ENCODE data around the gene TEP1. TPM values are rescaled to one million over a fixed set of nuclear protein-coding genes. Genes with fewer than 3 reads are reported as not detected.
"Not testable (repeated sequence)": the region's sequence is repeated elsewhere in the genome, so short reads cannot be mapped to it uniquely, and the experiment has no call there.

The TEP1 gene
- 37.1 TPM for total RNA-seq
- long read RNA-seq, partial matches to known transcripts = 10 of 15 reads
- long read RNA-seq, other reads (novel, unspliced or antisense) = 5 of 15 reads

- peak; percentile 96 for DNase-seq (ENCODE audit: low spot score)
Measured at GRCh38 chr14:20412876-20413743, at the start of gene TEP1. Gene TEP1, minus strand, starts transcription at chr14:20413501. Its CDS starts 5,062 bp downstream, at chr14:20408439.

GRCh38 chr14:20461225-20462141 is 48.2 kb upstream of the TEP1 start, which contains the start of gene PIP4P1:
Gene PIP4P1, minus strand, starts transcription at chr14:20461434. Its CDS starts 109 bp downstream, at chr14:20461325.
- DNase-seq (ENCODE audit: low spot score) = peak; percentile 99

DNA sequence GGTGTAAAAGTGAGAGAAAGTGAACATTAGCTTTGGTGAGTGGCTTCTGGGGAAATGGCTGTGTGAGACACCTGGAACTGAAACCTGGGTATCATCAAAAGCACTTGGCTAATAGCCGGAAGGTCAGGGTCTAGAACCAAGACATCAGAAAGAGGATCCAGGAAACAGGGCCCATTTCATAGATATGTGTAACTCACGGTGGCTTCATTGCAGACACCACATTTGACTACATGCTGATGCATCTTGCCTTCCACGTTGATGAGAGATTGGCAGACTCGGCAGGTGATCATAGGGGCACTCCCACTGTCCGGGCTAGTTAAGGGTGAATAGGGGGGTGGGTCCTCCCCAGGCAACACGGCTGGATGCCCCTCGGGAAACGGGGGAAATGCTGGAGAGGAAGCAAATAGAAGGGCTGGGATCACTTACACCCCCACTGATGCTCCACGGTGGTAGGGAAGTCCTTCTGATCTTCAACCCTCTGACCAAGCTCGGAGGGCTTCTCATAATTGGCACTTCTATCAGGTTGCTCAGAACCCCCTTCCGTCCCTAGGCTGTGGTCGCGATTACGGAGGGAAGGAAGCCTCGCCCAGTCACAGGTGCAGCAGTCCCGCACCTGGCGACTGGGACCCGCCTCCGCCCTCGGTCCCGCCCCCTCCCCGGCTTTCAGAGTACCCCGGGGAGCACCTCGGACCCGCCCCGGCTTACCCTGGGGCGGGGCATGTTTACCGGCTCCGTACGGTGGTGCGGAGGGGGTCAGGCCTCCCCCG is 47.3 kb upstream of the TEP1 start:
- DNase-seq (ENCODE audit: low spot score) = no peak

DNA sequence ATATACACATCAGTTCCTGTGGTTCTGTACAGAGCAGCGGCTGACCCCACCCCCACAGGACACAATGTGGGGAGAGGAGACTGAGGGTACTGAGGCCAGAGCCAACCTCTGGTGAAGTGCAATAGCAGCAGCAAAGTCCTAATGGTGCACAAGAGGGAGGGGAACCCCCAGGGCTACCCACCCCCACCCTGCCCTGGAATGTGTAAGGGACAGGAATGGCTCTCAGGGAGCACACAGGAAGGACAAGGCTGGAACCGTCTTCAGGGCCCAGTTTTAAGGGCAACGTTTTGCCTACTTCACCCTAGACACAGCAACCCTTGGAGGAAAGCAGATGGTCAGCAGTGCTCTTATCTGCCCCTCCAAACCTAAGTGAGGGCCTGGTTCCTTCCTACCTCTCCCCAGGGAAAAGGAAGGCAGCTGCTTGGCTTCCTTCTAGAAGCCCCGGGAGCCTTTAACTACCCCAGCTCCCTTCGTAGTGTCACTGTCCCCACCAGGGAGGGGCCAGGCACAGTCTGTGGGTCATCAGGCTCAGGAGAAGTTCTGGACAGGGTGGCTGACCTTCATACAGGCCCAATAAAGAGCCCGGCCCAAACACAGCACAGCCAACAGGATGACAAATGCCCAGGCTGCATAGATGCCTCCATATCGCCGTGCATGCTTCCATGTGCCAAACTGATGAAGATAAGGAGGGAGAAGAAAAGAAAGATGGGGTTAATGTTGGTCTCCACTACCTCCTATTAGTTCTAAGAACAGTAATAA is 44.9 kb upstream of the TEP1 start:
- DNase-seq (ENCODE audit: low spot score) = no peak

- DNase-seq (ENCODE audit: low spot score) = no peak
Measured at GRCh38 chr14:20456971-20457370, 43.7 kb upstream of the TEP1 start.

- DNase-seq (ENCODE audit: low spot score) = no peak
Measured at GRCh38 chr14:20455355-20456300, 42.3 kb upstream of the TEP1 start.

- peak; percentile 99 for DNase-seq (ENCODE audit: low spot score)
Measured at GRCh38 chr14:20454516-20455354, 41.4 kb upstream of the TEP1 start, which contains the start of the genes APEX1 and OSGEP. Gene APEX1, plus strand, starts transcription at chr14:20455226. Its CDS starts 420 bp downstream, at chr14:20455646. Gene OSGEP, minus strand, starts transcription at chr14:20454812. Its CDS starts 129 bp downstream, at chr14:20454683.

DNA sequence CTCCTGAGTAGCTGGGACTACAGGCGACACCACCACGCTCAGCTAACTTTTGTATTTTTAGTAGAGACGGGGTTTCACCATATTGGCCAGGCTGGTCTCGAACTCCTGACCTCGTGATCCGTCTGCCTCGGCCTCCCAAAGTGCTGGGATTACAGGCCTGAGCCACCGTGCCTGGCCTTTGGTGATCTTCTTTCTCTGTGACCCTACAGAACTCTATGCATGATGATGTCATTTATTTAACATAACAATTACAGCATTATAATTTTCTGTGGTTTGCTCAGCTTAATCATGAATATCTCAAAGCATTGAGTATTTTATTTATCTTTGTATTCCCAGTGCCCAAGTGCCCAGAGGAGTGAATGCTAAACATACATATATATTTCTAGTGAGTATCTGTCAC is 39.5 kb upstream of the TEP1 start:
- not testable (repeated sequence) for DNase-seq (ENCODE audit: low spot score)

GRCh38 chr14:20446889-20447288 is 33.6 kb upstream of the TEP1 start:
- no peak for DNase-seq (ENCODE audit: low spot score)

GRCh38 chr14:20443650-20444049 is 30.3 kb upstream of the TEP1 start:
- DNase-seq (ENCODE audit: low spot score) = not testable (repeated sequence)

GRCh38 chr14:20441461-20441860 is 28.2 kb upstream of the TEP1 start:
- no peak for DNase-seq (ENCODE audit: low spot score)

DNA sequence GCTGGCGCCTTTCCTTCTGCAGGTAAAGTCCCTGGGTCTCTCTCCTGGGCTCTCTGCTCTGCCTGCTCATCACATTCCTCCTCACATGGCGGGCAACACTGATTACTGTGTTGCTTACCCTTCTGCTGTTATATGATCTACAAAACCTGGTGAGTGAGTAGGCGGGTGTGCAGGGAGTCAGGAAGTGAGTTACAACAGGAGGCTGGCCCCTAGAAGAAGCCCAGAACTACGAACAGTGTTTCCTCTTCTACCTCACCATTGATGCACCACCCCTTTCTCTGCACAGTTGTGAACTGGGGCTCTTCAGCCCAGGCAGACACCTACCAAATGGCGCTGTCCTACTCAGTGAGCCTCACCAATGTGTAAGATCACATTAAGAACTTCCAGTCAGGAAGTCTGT is 27.6 kb upstream of the TEP1 start:
- no peak for DNase-seq (ENCODE audit: low spot score)

DNA sequence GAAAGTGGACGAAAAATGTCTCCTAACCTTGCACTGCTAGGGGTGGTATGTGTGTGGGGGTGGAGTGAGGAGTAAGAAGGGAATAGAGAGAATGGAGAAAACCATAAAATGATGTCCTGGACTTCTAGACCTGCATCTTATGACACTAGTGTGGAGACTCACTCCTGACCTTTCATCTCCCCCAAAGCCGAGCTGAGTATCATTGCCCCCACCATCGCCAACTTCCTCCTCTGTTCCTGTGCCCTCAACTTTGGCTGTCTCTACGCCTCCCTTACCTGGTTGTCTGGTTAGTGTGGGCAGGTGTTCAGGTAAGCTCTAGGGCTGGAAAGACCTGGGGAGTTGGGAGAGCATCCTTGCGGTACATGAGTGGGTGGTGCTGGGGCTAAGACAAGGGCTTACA is 27.2 kb upstream of the TEP1 start:
- no peak for DNase-seq (ENCODE audit: low spot score)

DNA sequence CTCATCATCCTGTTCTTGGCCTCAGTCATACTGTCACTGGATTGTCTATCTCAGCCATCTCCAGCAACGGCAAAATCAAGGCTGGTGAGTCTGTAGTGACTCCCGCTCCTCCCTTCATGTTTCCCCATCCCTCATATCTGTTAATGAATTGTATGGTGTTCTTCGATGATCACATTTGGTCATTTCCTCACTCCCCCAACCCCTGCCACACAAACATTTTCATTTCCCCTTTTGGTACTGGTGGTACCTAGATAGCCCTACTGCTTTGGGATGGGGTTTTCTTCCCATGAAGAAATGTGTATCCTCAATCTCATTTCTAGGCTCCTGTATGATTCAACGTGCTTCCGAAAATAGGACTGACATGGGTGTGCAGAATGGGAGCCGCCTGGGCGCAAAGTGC is 25.4 kb upstream of the TEP1 start:
- DNase-seq (ENCODE audit: low spot score) = no peak

- no peak for DNase-seq (ENCODE audit: low spot score)
Measured at GRCh38 chr14:20436363-20436755, 23.1 kb upstream of the TEP1 start.

DNA sequence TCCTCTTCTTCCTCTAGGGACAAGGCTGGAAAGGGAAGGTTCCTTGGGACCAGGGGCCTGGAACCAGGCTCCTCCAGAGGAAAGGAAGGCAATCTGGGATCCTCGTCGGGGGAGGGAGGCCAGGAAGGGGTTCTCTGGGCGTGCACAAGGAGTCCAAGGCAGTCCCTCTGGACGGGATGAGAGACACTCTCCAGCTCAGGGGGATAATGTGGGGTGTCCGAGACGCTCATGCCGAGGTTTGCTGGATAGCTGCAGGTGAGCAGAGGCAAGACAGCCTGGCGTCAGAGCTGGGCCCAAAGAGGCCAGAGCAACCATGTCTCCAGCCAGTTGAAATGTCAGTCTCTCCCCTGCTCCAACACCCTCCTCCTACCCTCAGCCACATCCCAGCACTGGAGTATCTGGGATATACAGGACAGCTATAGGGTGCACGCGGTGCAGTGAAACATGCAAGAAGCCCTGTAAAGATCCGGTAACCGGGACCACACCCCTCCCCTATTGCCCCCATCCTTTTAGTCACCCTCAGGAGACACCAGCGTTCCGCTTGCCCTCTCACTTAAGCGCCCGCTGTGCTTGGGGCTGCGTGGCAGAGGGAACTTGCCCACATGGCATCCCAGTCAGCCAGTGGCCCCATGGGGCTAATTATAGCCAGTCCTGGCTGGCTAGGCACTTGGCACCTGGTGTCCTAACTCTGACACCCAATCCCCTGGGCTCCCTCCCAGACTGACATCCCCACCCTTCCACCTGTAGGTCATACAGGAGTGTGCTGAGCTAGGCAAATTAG is 22.5 kb upstream of the TEP1 start, which contains the start of gene KLHL33:
Gene KLHL33, minus strand, starts transcription at position 585 of the 781 bp plus-strand sequence. Its CDS starts 355 bp downstream, at position 230.
- DNase-seq (ENCODE audit: low spot score) = no peak

All from mesenteric fat pad (tissue), 1 donor.